ENCODE measurements around the gene PTPRM. TPM values are rescaled to one million over a fixed set of nuclear protein-coding genes. Genes with fewer than 3 reads are reported as not detected.

Gene PTPRM
- polyA plus RNA-seq, 2 of the 4 experiments (the other 2 are of a cell fraction), result 44.5 to 199 TPM

- Histone ChIP-seq H3K4me2 (no peak overlapping the region), H3K4me3 (no peak overlapping the region), H3K27ac (no peak overlapping the region), H3K9me3 (0 out of 3 replicates have a peak, but pooled peaks cover 6% of the 10 kb centered on the region), H3K4me1 (no peaks in the 10 kb centered on the region)
- ChIA-PET CTCF (interaction anchor here (1.3 kb wide), 1 partner anchor 83 kb away, joined by 3 read pairs; no protein-coding TSS in a partner anchor), POLR2A (no interaction called here)
- WGBS (ENCODE audit: missing lambda C conversion rate), result 60% methylated on average over 1 of the region's 2 CpGs
- no peak for DNase-seq (ENCODE audit: low read depth in 1 of 2, low spot score in 1 of 2)
- no peak for FAIRE-seq
- TF ChIP-seq PHF8 (IDR thresholded peaks at IDR 0.05; ENCODE audit: borderline replicate concordance, low read depth), result no peak
- no peak for TF ChIP-seq RCOR1 (IDR thresholded peaks at IDR 0.05; ENCODE audit: low read depth, low read length)
- ATAC-seq, result no peak
These were observed 144.4 kb downstream of the PTPRM start for GRCh38 chr18:7711495-7711894.

- Histone ChIP-seq H3K4me1 (0 out of 3 replicates have a peak, but pooled peaks cover 2% of the 10 kb centered on the region), H3K4me2 (no peak overlapping the region), H3K9me3 (no peaks in the 10 kb centered on the region), H3K4me3 (no peak overlapping the region), H3K27ac (no peak overlapping the region)
- ChIA-PET CTCF (no interaction called here), POLR2A (no interaction called here)
- no peak for TF ChIP-seq EHMT2 (IDR thresholded peaks at IDR 0.05; ENCODE audit: low read depth)
- FAIRE-seq (no peak), DNase-seq (ENCODE audit: low read depth in 1 of 2, low spot score in 1 of 2) (no peak), ATAC-seq (no peak)
- 85% methylated on average over 1 of the region's 1 CpG for WGBS (ENCODE audit: missing lambda C conversion rate)
These were observed 153.3 kb downstream of the PTPRM start for GRCh38 chr18:7720395-7720794.

GRCh38 chr18:7721532-7721931 lies 154.4 kb downstream of the PTPRM start:
- no peak overlapping the region for H3K4me2 ChIP-seq
- no peak overlapping the region for H3K4me3 ChIP-seq
- ATAC-seq (no peak), FAIRE-seq (no peak), DNase-seq (ENCODE audit: low read depth in 1 of 2, low spot score in 1 of 2) (no peak)
- H3K27ac ChIP-seq, result no peak overlapping the region
- ChIA-PET CTCF (no interaction called here), POLR2A (no interaction called here)
- TF ChIP-seq NR3C1 (IDR thresholded peaks at IDR 0.05), result no peak
- TF ChIP-seq RAD21 (conservative IDR thresholded peaks at IDR 0.05 in 1 of 2, IDR thresholded peaks at IDR 0.05 in 1 of 2), result no peak
- TF ChIP-seq CHD2 (IDR thresholded peaks at IDR 0.05; ENCODE audit: low read length, partially characterized antibody), result no peak
- TF ChIP-seq FOSB (CRISPR knock-in tag; IDR thresholded peaks at IDR 0.05), result no peak
- no peak for TF ChIP-seq POLR2AphosphoS2 (conservative IDR thresholded peaks at IDR 0.05; ENCODE audit: low read length)
- TF ChIP-seq JUNB (IDR thresholded peaks at IDR 0.05), result no peak
- TF ChIP-seq FOXS1 (CRISPR knock-in tag; IDR thresholded peaks at IDR 0.05), result no peak
- TF ChIP-seq RARB (CRISPR knock-in tag; IDR thresholded peaks at IDR 0.05), result no peak
- no peak for TF ChIP-seq ZNF302 (CRISPR knock-in tag; IDR thresholded peaks at IDR 0.05)
- no peak for TF ChIP-seq USF2 (IDR thresholded peaks at IDR 0.05)
- no peak for TF ChIP-seq PHF8 (IDR thresholded peaks at IDR 0.05; ENCODE audit: borderline replicate concordance, low read depth)
- no peak for TF ChIP-seq RNF2 (IDR thresholded peaks at IDR 0.05; ENCODE audit: borderline replicate concordance, low read depth)
- TF ChIP-seq POLR2A (IDR thresholded peaks at IDR 0.05; ENCODE audit: low read length), result no peak
- TF ChIP-seq EP300 (IDR thresholded peaks at IDR 0.05), result no peak
- no peak for TF ChIP-seq ELK1 (IDR thresholded peaks at IDR 0.05; ENCODE audit: low read depth, low read length)
- H3K9me3 ChIP-seq, result no peaks in the 10 kb centered on the region
- WGBS (ENCODE audit: missing lambda C conversion rate), result 98% methylated on average over 2 of the region's 2 CpGs
- H3K4me1 ChIP-seq, result 0 out of 3 replicates have a peak, but pooled peaks cover 2% of the 10 kb centered on the region

GRCh38 chr18:7722955-7723354 lies 155.8 kb downstream of the PTPRM start:
- no peak for ATAC-seq
- ChIA-PET CTCF (no interaction called here), POLR2A (no interaction called here)
- Histone ChIP-seq H3K27ac (no peak overlapping the region), H3K4me2 (no peak overlapping the region), H3K4me3 (no peak overlapping the region), H3K4me1 (peaks cover 14% of the 10 kb centered on the region; the same call in 2 of the 3 replicates), H3K9me3 (no peaks in the 10 kb centered on the region)
- FAIRE-seq, result no peak
- DNase-seq (ENCODE audit: low read depth in 1 of 2, low spot score in 1 of 2), result no peak
- 96% methylated on average over 3 of the region's 3 CpGs for WGBS (ENCODE audit: missing lambda C conversion rate)
- TF ChIP-seq NPAS2 (CRISPR knock-in tag; IDR thresholded peaks at IDR 0.05; ENCODE audit: borderline replicate concordance) (no peak), SREBF2 (IDR thresholded peaks at IDR 0.05) (no peak), E2F6 (IDR thresholded peaks at IDR 0.05; ENCODE audit: borderline replicate concordance, low read depth) (no peak), CEBPB (IDR thresholded peaks at IDR 0.05) (no peak), ZFP36 (IDR thresholded peaks at IDR 0.05; ENCODE audit: borderline replicate concordance, partially characterized antibody) (no peak), JUN (IDR thresholded peaks at IDR 0.05) (no peak), ZSCAN20 (CRISPR knock-in tag; IDR thresholded peaks at IDR 0.05) (no peak), CTCF (IDR thresholded peaks at IDR 0.05) (no peak)
